Astrocyte (in vitro differentiated cells and primary cell): ENCODE results near the gene TMEM178B.

Experiments
- EZH2 ChIP-seq: IDR thresholded peaks from 2 replicates; pipeline ENCODE4 v1.6.1; 2012; ENCODE audit warnings: mild to moderate bottlenecking, low read length, inconsistent platforms; ENCODE audit not compliant: insufficient read depth
- TF ChIP-seq, protein P1 (sequence below): IDR thresholded peaks from 2 replicates; pipeline ENCODE4 v1.5.1; 2011; ENCODE audit warnings: low read depth, mild to moderate bottlenecking, inconsistent platforms, low read length, moderate library complexity; ENCODE audit not compliant: insufficient read depth

DNA sequence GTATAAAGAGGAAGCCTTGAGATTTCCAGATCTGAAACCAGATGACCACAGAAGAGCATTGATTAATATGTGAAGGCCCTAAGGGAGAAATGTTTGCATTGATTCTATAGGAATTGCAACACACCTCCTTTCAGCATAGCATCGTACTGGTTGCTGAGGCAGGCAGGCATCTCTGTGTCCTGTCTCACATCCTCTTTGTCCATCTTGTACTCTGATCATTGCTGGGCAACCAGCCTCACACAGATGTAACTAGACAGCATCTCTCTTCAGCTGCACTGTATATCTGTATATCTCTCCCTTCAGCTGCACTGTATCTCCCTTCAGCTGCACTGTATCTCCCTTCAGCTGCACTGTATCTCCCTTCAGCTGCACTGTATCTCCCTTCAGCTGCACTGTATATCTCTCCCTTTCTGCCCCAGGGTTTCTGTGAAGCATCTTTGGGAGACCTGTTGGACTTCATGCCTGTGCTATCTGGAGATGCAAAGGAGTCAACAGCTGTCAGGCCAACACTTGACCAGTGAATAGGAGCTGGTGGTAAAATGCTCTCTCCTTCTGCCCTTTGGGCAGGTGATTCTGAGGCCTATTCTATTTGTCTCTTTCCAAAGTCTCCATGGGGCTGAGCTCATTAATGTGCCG, 40.3 kb downstream of the TMEM178B start:
- TF ChIP-seq EZH2, result no peak
- TF ChIP-seq, protein P1, sequence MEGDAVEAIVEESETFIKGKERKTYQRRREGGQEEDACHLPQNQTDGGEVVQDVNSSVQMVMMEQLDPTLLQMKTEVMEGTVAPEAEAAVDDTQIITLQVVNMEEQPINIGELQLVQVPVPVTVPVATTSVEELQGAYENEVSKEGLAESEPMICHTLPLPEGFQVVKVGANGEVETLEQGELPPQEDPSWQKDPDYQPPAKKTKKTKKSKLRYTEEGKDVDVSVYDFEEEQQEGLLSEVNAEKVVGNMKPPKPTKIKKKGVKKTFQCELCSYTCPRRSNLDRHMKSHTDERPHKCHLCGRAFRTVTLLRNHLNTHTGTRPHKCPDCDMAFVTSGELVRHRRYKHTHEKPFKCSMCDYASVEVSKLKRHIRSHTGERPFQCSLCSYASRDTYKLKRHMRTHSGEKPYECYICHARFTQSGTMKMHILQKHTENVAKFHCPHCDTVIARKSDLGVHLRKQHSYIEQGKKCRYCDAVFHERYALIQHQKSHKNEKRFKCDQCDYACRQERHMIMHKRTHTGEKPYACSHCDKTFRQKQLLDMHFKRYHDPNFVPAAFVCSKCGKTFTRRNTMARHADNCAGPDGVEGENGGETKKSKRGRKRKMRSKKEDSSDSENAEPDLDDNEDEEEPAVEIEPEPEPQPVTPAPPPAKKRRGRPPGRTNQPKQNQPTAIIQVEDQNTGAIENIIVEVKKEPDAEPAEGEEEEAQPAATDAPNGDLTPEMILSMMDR, result no peak
